Measurements from ENCODE around the gene HOMER1. TPM values are rescaled to one million over a fixed set of nuclear protein-coding genes. Genes with fewer than 3 reads are reported as not detected.

HOMER1 gene
- total and polyA plus RNA-seq, 2 of the 4 experiments (the other 2 are of a cell fraction): 1.9 to 6.8 TPM

DNA sequence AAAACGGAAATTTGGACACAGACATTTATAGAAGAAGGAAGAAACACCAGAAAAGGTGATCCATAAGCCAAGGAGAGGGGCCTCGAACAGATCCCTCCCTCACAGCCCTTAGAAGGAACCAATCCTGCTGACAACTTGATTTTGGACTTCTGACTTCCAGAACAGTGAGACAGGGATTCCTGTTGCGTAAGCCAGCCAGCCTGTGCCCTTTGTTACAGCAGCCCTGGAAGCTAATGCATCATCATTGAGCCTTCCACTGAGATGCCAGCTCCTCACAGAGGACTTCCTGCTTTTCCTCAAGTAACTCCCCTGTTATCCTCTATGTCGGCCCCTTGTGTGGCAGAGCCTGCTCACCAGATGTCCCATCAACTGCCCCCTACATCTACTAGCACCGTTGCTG is 183.9 kb downstream of the HOMER1 start:
- no peak overlapping the region for H3K4me3 ChIP-seq (ENCODE audit: insufficient read depth, low read depth, low read length)
- H3K4me2 ChIP-seq (ENCODE audit: low read depth, low read length): no peak overlapping the region
- no peak overlapping the region for H4K8ac ChIP-seq (ENCODE audit: low read depth in 2 of 2, low read length in 2 of 2)
- dilution Hi-C loops (cut with HindIII; ENCODE audit: low sequenced_read_pairs, unreplicated experiment): no loop called here
- BruUV-seq (replicated peaks): no TSS peak
- H2BK120ac ChIP-seq (ENCODE audit: low read depth, low read length): no peak overlapping the region
- in situ Hi-C loops (cut with MboI; ENCODE audit: low sequenced_read_pairs): no loop called here
- no peak overlapping the region for H3K9ac ChIP-seq (ENCODE audit: low read depth, low read length)
- POLR2A ChIA-PET (ENCODE audit: unreplicated experiment): no interaction called here
- H3K27me3 ChIP-seq (ENCODE audit: control insufficient read depth, insufficient read depth, low read length): no peaks in the 10 kb centered on the region
- no peaks in the 10 kb centered on the region for H3K9me3 ChIP-seq (ENCODE audit: control insufficient read depth, insufficient read depth, low read length)
- H3K23ac ChIP-seq (ENCODE audit: low read depth, low read length): no peak overlapping the region
- H3K9me1 ChIP-seq (ENCODE audit: insufficient read depth, low read length): no peaks in the 10 kb centered on the region
- WGBS, 2 experiments (ENCODE audit: extremely low coverage in 2 of 2, insufficient read length in 1 of 2): no CpG with 5 or more reads among the region's 5 CpGs
- no peak overlapping the region for H2BK5ac ChIP-seq (ENCODE audit: low read depth, low read length, poor library complexity, severe bottlenecking)
- peak; percentile 61 for TF ChIP-seq CEBPB (IDR thresholded peaks at IDR 0.05; ENCODE audit: low read depth, low read length)
- TF ChIP-seq RAD21 (IDR thresholded peaks at IDR 0.05; ENCODE audit: low read length): no peak
- no peaks in the 10 kb centered on the region for H3K36me3 ChIP-seq (ENCODE audit: control insufficient read depth, insufficient read depth, low read length)
- no peak overlapping the region for H2BK20ac ChIP-seq (ENCODE audit: low read depth, low read length)
- ATAC-seq (ENCODE audit: low read depth) (no peak), DNase-seq (peak; percentile 18)
- no peak overlapping the region for H2AFZ ChIP-seq (replicated peaks; ENCODE audit: low read length, poor library complexity)
- H4K91ac ChIP-seq (ENCODE audit: insufficient read depth, low read depth, low read length): no peak overlapping the region
- no peak overlapping the region for H2AK5ac ChIP-seq (ENCODE audit: low read depth, low read length)
- H3K18ac ChIP-seq (ENCODE audit: low read depth, low read length): no peak overlapping the region
- H3K79me1 ChIP-seq (ENCODE audit: low read depth in 1 of 2, low read length in 2 of 2): no peaks in the 10 kb centered on the region
- no peak overlapping the region for H3K4ac ChIP-seq (ENCODE audit: low read depth, low read length)
- no peak overlapping the region for H4K5ac ChIP-seq (ENCODE audit: low read depth, low read length)
- no peak overlapping the region for H3K56ac ChIP-seq (ENCODE audit: extremely low read depth, insufficient read depth, low read length)
- H2AK9ac ChIP-seq (replicated peaks; ENCODE audit: low read depth, low read length, poor library complexity): no peak overlapping the region
- no peaks in the 10 kb centered on the region for H3K4me1 ChIP-seq (ENCODE audit: control insufficient read depth, insufficient read depth, low read length)
- no peak overlapping the region for H3K14ac ChIP-seq (replicated peaks; ENCODE audit: low read depth, low read length)
- CTCF ChIA-PET: no interaction called here
- no peak overlapping the region for H3K27ac ChIP-seq (ENCODE audit: insufficient read depth, low read length)
- no peak overlapping the region for H2BK15ac ChIP-seq (ENCODE audit: low read depth, low read length)
- no peaks in the 10 kb centered on the region for H4K20me1 ChIP-seq (ENCODE audit: insufficient read depth, low read length)
- intact Hi-C loops (cut with micrococcal nuclease): no loop called here
